DMS153 (cell line): ENCODE measurements around the gene SFMBT2.

ENCODE experiments used
- DNase-seq: peaks from one replicate; lab custom pipeline; 2025; lab: John Stamatoyannopoulos, UW

SFMBT2 gene

GRCh38 chr10:7136016-7136415, 274.8 kb downstream of the SFMBT2 start:
- no peak for DNase-seq

- DNase-seq, result no peak
Measured at GRCh38 chr10:7135188-7135587, 275.6 kb downstream of the SFMBT2 start.

- no peak for DNase-seq
Measured at GRCh38 chr10:7134448-7134847, 276.4 kb downstream of the SFMBT2 start.

- DNase-seq, result no peak
Measured at GRCh38 chr10:7133958-7134357, 276.9 kb downstream of the SFMBT2 start.

- no peak for DNase-seq
Measured at GRCh38 chr10:7133278-7133677, 277.6 kb downstream of the SFMBT2 start.

GRCh38 chr10:7130191-7130911, 280.5 kb downstream of the SFMBT2 start:
- no peak for DNase-seq

GRCh38 chr10:7123774-7124173, 287.1 kb downstream of the SFMBT2 start:
- DNase-seq, result no peak

- DNase-seq, result no peak
Measured at GRCh38 chr10:7122561-7122960, 288.3 kb downstream of the SFMBT2 start.

GRCh38 chr10:7121154-7121797, 289.6 kb downstream of the SFMBT2 start:
- no peak for DNase-seq

GRCh38 chr10:7119325-7120015, 291.4 kb downstream of the SFMBT2 start:
- DNase-seq, result no peak

GRCh38 chr10:7117806-7118674, 292.8 kb downstream of the SFMBT2 start:
- no peak for DNase-seq

GRCh38 chr10:7117177-7117799, 293.5 kb downstream of the SFMBT2 start:
- DNase-seq, result no peak

GRCh38 chr10:7111561-7111960, 299.3 kb downstream of the SFMBT2 start:
- DNase-seq, result no peak

- no peak for DNase-seq
Measured at GRCh38 chr10:7111089-7111488, 299.7 kb downstream of the SFMBT2 start.
